Loucy (cell line): Measurements from ENCODE around the gene JOSD2.

ENCODE experiments used
- H2AFZ ChIP-seq: fragments of 200-600 bp; sonication (generic); 2 replicates; pipeline ENCODE4 v1.6.0; 2016; ENCODE audit warnings: antibody characterized with exemption, mild to moderate bottlenecking, low read length, moderate library complexity
- H3F3A ChIP-seq: fragments of 200-600 bp; 2 replicates; pipeline ENCODE4 v1.6.0; 2016; ENCODE audit warnings: antibody characterized with exemption, low read depth, mild to moderate bottlenecking
- H3K27me3 ChIP-seq: fragments of 200-600 bp; sonication (generic); 2 replicates; pipeline ENCODE4 v1.6.1; 2014; ENCODE audit warnings: low read length, mild to moderate bottlenecking; ENCODE audit not compliant: insufficient read depth, poor library complexity, severe bottlenecking
- H3K36me3 ChIP-seq: fragments of 200-600 bp; sonication (generic); 2 replicates; pipeline ENCODE4 v1.6.1; 2016; ENCODE audit warnings: low read length; ENCODE audit not compliant: insufficient read depth
- H3K4me1 ChIP-seq: fragments of 200-600 bp; sonication (generic); 2 replicates; pipeline ENCODE4 v1.5.1; 2014; ENCODE audit warnings: low read length, mild to moderate bottlenecking; ENCODE audit not compliant: insufficient read depth, poor library complexity, severe bottlenecking
- H3K4me2 ChIP-seq: fragments of 200-600 bp; sonication (generic); 2 replicates; pipeline ENCODE4 v1.6.0; 2014; ENCODE audit warnings: antibody characterized with exemption, low read length, low read depth, mild to moderate bottlenecking; ENCODE audit not compliant: poor library complexity, severe bottlenecking
- H3K4me3 ChIP-seq: fragments of 200-600 bp; sonication (generic); 2 replicates; pipeline ENCODE4 v1.5.1; 2014; ENCODE audit warnings: low read length, mild to moderate bottlenecking, mixed read lengths; ENCODE audit not compliant: poor library complexity, severe bottlenecking
- H3K79me2 ChIP-seq: fragments of 200-600 bp; sonication (generic); 2 replicates; pipeline ENCODE4 v1.6.1; 2014; ENCODE audit warnings: low read length; ENCODE audit not compliant: insufficient read depth
- H3K9ac ChIP-seq: fragments of 200-600 bp; sonication (generic); 2 replicates; pipeline ENCODE4 v1.6.0; 2014; ENCODE audit warnings: mild to moderate bottlenecking, low read depth, low read length, moderate library complexity; ENCODE audit not compliant: poor library complexity, severe bottlenecking
- H3K9me2 ChIP-seq: fragments of 200-600 bp; sonication (generic); replicated peaks from 2 replicates; pipeline ENCODE4 v1.6.1; 2016; ENCODE audit warnings: low read depth, low read length, mixed read lengths
- H3K9me3 ChIP-seq: fragments of 200-600 bp; sonication (generic); 2 replicates; pipeline ENCODE4 v1.6.1; 2014; ENCODE audit warnings: mild to moderate bottlenecking, antibody characterized with exemption, low read length, low read depth; ENCODE audit not compliant: insufficient read depth
- H4K20me1 ChIP-seq: fragments of 200-600 bp; sonication (generic); 2 replicates; pipeline ENCODE4 v1.6.0; 2014; ENCODE audit warnings: antibody characterized with exemption, low read length, mild to moderate bottlenecking; ENCODE audit not compliant: insufficient read depth, poor library complexity, severe bottlenecking
- CTCF ChIP-seq: fragments of 200-600 bp; sonication (generic); conservative IDR thresholded peaks from 2 replicates; pipeline ENCODE4 v1.5.1; 2014; ENCODE audit warnings: mild to moderate bottlenecking, antibody characterized with exemption, low read length
- EZH2phosphoT487 ChIP-seq: fragments of 200-600 bp; IDR thresholded peaks from 2 replicates; pipeline ENCODE4 v1.6.1; 2018; ENCODE audit warnings: antibody characterized with exemption, mild to moderate bottlenecking, moderate library complexity, borderline replicate concordance

The JOSD2 gene

GRCh38 chr19:50461066-50461875 is 49.7 kb downstream of the JOSD2 start:
- H3F3A ChIP-seq: no peaks in the 10 kb centered on the region
- no peak overlapping the region for H3K4me2 ChIP-seq
- H3K4me3 ChIP-seq: no peak overlapping the region
- peak overlapping the region; percentile 89 for H2AFZ ChIP-seq
- peak; percentile 82 for TF ChIP-seq CTCF
- no peak for TF ChIP-seq EZH2phosphoT487
- no peaks in the 10 kb centered on the region for H3K4me1 ChIP-seq
- no peaks in the 10 kb centered on the region for H3K27me3 ChIP-seq
- no peaks in the 10 kb centered on the region for H3K79me2 ChIP-seq
- H3K36me3 ChIP-seq: no peaks in the 10 kb centered on the region
- H4K20me1 ChIP-seq: no peaks in the 10 kb centered on the region
- H3K9me3 ChIP-seq: no peaks in the 10 kb centered on the region
- H3K9ac ChIP-seq: no peak overlapping the region
- no peaks in the 10 kb centered on the region for H3K9me2 ChIP-seq

- no peak overlapping the region for H3K4me2 ChIP-seq
Observed at GRCh38 chr19:50460161-50460765, 50.7 kb downstream of the JOSD2 start.

GRCh38 chr19:50459638-50460037 is 51.4 kb downstream of the JOSD2 start:
- Histone ChIP-seq H3K9ac (no peak overlapping the region), H3K27me3 (no peaks in the 10 kb centered on the region), H3F3A (no peaks in the 10 kb centered on the region), H3K9me3 (no peaks in the 10 kb centered on the region), H3K4me2 (no peak overlapping the region), H3K4me3 (no peak overlapping the region), H3K9me2 (no peaks in the 10 kb centered on the region), H2AFZ (no peak overlapping the region), H4K20me1 (no peaks in the 10 kb centered on the region), H3K36me3 (no peaks in the 10 kb centered on the region), H3K4me1 (no peaks in the 10 kb centered on the region), H3K79me2 (no peaks in the 10 kb centered on the region)
- TF ChIP-seq CTCF: no peak
- TF ChIP-seq EZH2phosphoT487: no peak

More at GRCh38 chr19:50460161-50460765, 50.7 kb downstream of the JOSD2 start:
- Histone ChIP-seq H3K9me3 (no peaks in the 10 kb centered on the region), H3K9me2 (no peaks in the 10 kb centered on the region), H3K79me2 (no peaks in the 10 kb centered on the region), H3K4me3 (no peak overlapping the region), H3K4me1 (no peaks in the 10 kb centered on the region), H3K36me3 (no peaks in the 10 kb centered on the region), H2AFZ (peak overlapping the region; percentile 89; the same call in 1 of the 2 replicates), H3K27me3 (no peaks in the 10 kb centered on the region), H3F3A (no peaks in the 10 kb centered on the region), H4K20me1 (no peaks in the 10 kb centered on the region), H3K9ac (no peak overlapping the region)
- no peak for TF ChIP-seq EZH2phosphoT487
- TF ChIP-seq CTCF: no peak
